Right atrium auricular region (tissue), 2 donors: ENCODE data around the gene LCN9. TPM values are rescaled to one million over a fixed set of nuclear protein-coding genes. Genes with fewer than 3 reads are reported as not detected.

ENCODE experiments used
- DNase-seq: peaks from one replicate; pipeline ENCODE4 v3.0.0-alpha.2; 2019; ENCODE audit warnings: low spot score
- H3K27ac ChIP-seq, 2 donors: fragments of 200-600 bp; sonication (generic); 1 replicate in 1 of 2; 2 replicates in 1 of 2; pipeline ENCODE4 v1.5.1; 2016 to 2019
- H3K27me3 ChIP-seq, 2 donors: fragments of 200-600 bp; sonication (generic); one replicate each; pipeline versions ENCODE4 v1.5.1 to v1.6.0; 2017 to 2019
- H3K36me3 ChIP-seq: fragments of 200-600 bp; sonication (generic); one replicate; pipeline ENCODE4 v1.5.1; 2016
- H3K4me1 ChIP-seq, 2 donors: fragments of 200-600 bp; sonication (generic); one replicate each; pipeline versions ENCODE4 v1.5.1 to v1.6.0; 2017 to 2019
- H3K4me3 ChIP-seq, 2 donors: fragments of 200-600 bp; sonication (generic); 1 replicate in 1 of 2; 2 replicates in 1 of 2; pipeline ENCODE4 v1.5.1; 2017 to 2019; ENCODE audit warnings: mild to moderate bottlenecking in 1 of 2, moderate library complexity in 1 of 2
- H3K9me3 ChIP-seq, 2 donors: fragments of 200-600 bp; sonication (generic); one replicate each; pipeline ENCODE4 v1.5.1; 2019
- total RNA-seq, 2 donors: library from RNA; depleted of rRNA; stranded (reverse); fragments of >200 nt; gene quantifications; one replicate each; pipeline ENCODE4 v1.1.0, GENCODE V29; 2016
- TF ChIP-seq, protein P1 (sequence below), 2 donors: fragments of 200-600 bp; sonication (generic); IDR thresholded peaks; one replicate each; pipeline ENCODE4 v1.5.1; 2019; ENCODE audit warnings: antibody characterized with exemption in 2 of 2

LCN9 gene
- total RNA-seq, 2 donors from 2014 or later, result not detected

DNA sequence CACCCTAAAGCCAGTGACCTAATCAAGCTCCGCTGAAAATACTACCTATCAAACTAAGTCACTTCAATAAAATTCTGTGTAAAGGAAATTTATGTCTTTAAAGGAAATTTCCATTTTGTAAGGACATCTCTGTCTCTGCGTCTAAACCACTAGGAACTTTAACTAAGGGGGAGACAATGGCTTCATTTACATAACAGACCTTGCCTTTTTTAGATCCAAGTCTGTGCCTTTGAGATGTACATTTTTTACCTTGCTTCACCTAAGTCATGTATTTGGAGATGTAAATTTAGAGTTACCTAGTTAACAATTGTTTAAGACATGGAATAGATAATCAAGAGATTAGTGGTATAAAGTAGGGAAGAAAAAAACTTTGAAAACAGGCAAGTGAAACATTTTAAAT is 13.6 kb upstream of the LCN9 start:
- Histone ChIP-seq H3K27ac (no peak overlapping the region), H3K36me3 (no peaks in the 10 kb centered on the region), H3K27me3 (no peaks in the 10 kb centered on the region), H3K4me1 (no peaks in the 10 kb centered on the region), H3K4me3 (no peak overlapping the region), H3K9me3 (peaks cover 0 to 36% of the 10 kb centered on the region in 2 donors)
- no peak for DNase-seq
- TF ChIP-seq, protein P1, sequence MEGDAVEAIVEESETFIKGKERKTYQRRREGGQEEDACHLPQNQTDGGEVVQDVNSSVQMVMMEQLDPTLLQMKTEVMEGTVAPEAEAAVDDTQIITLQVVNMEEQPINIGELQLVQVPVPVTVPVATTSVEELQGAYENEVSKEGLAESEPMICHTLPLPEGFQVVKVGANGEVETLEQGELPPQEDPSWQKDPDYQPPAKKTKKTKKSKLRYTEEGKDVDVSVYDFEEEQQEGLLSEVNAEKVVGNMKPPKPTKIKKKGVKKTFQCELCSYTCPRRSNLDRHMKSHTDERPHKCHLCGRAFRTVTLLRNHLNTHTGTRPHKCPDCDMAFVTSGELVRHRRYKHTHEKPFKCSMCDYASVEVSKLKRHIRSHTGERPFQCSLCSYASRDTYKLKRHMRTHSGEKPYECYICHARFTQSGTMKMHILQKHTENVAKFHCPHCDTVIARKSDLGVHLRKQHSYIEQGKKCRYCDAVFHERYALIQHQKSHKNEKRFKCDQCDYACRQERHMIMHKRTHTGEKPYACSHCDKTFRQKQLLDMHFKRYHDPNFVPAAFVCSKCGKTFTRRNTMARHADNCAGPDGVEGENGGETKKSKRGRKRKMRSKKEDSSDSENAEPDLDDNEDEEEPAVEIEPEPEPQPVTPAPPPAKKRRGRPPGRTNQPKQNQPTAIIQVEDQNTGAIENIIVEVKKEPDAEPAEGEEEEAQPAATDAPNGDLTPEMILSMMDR (IDR thresholded peaks at IDR 0.05), result no peak

DNA sequence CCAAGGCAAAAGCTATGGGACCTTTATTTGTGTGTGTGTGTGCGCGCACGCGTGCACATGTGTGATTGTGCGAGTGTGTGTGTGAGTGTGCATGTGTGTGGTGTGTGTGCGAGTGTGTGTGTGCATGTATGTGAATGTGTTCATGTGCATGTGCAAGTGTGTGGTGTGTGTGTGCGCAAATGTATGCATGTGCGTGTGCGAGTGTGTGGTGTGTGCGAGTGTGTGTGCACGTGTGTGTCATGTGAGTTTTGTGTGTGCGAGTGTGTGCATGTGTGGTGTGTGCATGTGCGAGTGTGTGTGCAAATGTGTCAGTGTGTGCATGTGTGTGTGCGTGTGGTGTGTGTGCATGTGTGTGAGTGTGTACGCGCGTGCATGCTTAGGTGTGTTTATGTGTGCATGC is 12.7 kb upstream of the LCN9 start:
- Histone ChIP-seq H3K4me3 (no peak overlapping the region), H3K27ac (no peak overlapping the region), H3K36me3 (no peaks in the 10 kb centered on the region), H3K27me3 (no peaks in the 10 kb centered on the region), H3K9me3 (peaks cover 0 to 27% of the 10 kb centered on the region in 2 donors), H3K4me1 (no peaks in the 10 kb centered on the region)
- DNase-seq, result peak; percentile 23
- TF ChIP-seq, protein P1 (IDR thresholded peaks at IDR 0.05), result no peak

DNA sequence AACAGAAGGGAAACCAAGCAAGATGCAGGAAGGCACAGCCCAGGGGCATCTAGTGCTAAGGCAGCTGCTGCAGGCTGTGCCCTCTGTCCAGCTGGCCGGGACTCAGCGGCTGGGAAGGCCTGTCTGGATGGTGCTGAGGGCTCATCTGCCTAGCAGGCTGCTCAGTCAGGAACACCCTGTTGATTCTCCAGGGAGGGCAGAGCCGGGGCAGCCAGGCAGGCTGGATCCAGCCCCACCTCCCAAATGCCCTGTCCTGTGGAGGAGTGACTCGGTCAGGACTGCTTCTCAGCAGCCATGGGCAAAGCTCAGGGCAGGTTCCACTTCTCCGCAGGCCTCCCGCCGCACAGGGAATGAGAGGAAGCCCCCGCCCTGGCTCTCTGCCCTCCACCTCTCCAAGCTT is 7.8 kb upstream of the LCN9 start:
- no peak for DNase-seq
- Histone ChIP-seq H3K4me1 (no peaks in the 10 kb centered on the region), H3K4me3 (no peak overlapping the region), H3K36me3 (no peaks in the 10 kb centered on the region), H3K27ac (no peak overlapping the region), H3K9me3 (no peaks in the 10 kb centered on the region), H3K27me3 (no peaks in the 10 kb centered on the region)
- TF ChIP-seq, protein P1 (IDR thresholded peaks at IDR 0.05), result no peak

DNA sequence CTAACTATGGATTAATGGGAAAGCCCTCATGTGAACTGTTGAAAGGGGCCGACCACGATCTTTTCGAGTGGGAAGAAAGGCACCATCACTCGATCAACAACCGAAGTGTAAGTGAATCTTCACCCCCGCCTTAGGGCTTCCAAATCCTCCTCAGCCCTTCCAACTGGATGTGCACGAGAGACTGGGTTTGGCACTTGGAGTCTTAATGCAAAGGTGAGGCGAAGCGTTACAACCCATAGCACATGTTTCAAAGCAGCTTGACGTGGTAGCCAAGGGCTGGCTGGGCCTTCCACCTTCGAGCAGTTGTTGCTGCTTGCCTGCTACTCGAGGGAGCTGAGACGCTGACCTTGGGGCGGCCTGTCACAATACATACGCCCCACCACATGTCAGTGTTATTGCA is 5.7 kb upstream of the LCN9 start:
- no peaks in the 10 kb centered on the region for H3K9me3 ChIP-seq
- TF ChIP-seq, protein P1 (IDR thresholded peaks at IDR 0.05), result no peak
- no peak for DNase-seq
- H3K27ac ChIP-seq, result no peak overlapping the region
- H3K27me3 ChIP-seq, result no peaks in the 10 kb centered on the region
- H3K4me1 ChIP-seq, result no peaks in the 10 kb centered on the region
- no peak overlapping the region for H3K4me3 ChIP-seq
- no peaks in the 10 kb centered on the region for H3K36me3 ChIP-seq

DNA sequence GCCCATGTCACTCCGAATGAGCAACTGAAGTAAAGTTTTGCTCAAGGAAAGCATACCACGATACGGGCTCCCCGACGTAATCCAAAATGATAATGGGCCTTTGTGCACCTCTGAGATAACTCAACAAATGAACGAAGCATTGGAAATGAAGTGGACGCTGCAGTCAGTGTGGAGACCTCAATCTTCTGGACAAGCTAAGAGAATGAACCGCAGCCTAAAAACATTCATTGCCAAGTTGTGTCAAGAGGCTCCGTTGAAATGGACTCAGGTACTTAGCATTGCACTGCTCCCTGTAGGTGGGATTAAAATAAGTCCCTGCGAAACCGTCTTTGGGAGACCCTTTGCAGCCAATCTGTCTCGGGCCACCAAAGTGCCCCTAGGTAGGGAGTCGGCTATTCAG is 3.9 kb upstream of the LCN9 start:
- H3K36me3 ChIP-seq, result no peaks in the 10 kb centered on the region
- no peaks in the 10 kb centered on the region for H3K9me3 ChIP-seq
- TF ChIP-seq, protein P1 (IDR thresholded peaks at IDR 0.05), result no peak
- no peak overlapping the region for H3K27ac ChIP-seq
- no peak overlapping the region for H3K4me3 ChIP-seq
- no peaks in the 10 kb centered on the region for H3K27me3 ChIP-seq
- DNase-seq, result no peak
- no peaks in the 10 kb centered on the region for H3K4me1 ChIP-seq

DNA sequence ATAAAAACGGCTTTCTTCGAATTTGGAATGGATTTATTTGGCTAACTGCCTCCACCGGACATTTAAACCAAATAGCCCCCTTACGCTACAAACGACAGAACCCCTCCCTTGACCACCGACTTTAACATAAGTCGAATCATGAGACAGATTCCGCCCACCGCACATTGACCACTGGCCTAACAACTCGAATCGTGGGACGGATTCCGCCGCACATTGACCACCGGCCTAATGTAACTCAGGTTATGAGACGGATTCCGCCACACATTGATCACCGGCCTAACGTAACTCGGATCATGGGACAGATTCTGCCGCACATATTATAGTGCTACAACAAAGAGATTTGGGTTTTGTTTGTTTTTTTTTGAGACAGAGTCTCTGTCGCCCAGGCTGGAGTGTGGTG is 2.7 kb upstream of the LCN9 start:
- no peaks in the 10 kb centered on the region for H3K9me3 ChIP-seq
- no peaks in the 10 kb centered on the region for H3K4me1 ChIP-seq
- H3K27me3 ChIP-seq, result no peaks in the 10 kb centered on the region
- H3K4me3 ChIP-seq, result no peak overlapping the region
- DNase-seq, result no peak
- no peaks in the 10 kb centered on the region for H3K36me3 ChIP-seq
- TF ChIP-seq, protein P1 (IDR thresholded peaks at IDR 0.05), result no peak
- no peak overlapping the region for H3K27ac ChIP-seq
